ENCODE data around the gene FEM1B. TPM values are rescaled to one million over a fixed set of nuclear protein-coding genes. Genes with fewer than 3 reads are reported as not detected.

Gene FEM1B
- total RNA-seq, 1 donor from 2014 or later, result 51.7 TPM

Other genes with a start within 250 kb of the FEM1B start
- gene PIAS1, start 223.4 kb upstream of the FEM1B start, total RNA-seq, result 54.5 TPM
- gene CALML4, start 72.4 kb upstream of the FEM1B start, total RNA-seq, result 49.2 TPM
- gene CLN6, start 48.0 kb upstream of the FEM1B start, total RNA-seq, result 25.7 TPM
- 2.6 TPM for gene ITGA11, start 154.4 kb downstream of the FEM1B start, total RNA-seq

Measured in mucosa of gallbladder (tissue), 1 donor.